Stimulated activated naive CD8-positive, alpha-beta T cell treated with anti-CD3 and anti-CD28 coated beads, Interleukin-15, amount 100 ng/mL, for 72 hours (primary cell): Measurements from ENCODE around the gene ADAM15.

ENCODE experiments used
- ATAC-seq: fragments of 150-1000 bp; cut with Tn5 transposase; 2 replicates; pipeline ENCODE4 v1.10.0; 2021; ENCODE audit warnings: mild to moderate bottlenecking, moderate library complexity
- DNase-seq, 2 donors: peaks; one replicate each; pipeline ENCODE4 v3.0.0; 2021 to 2022
- H3K27ac Mint-ChIP-seq, 2 donors: one replicate each; pipeline ENCODE4 v1.8.0; 2022; ENCODE audit warnings: mild to moderate bottlenecking in 2 of 2, mixed read lengths in 2 of 2, moderate library complexity in 2 of 2
- H3K27me3 Mint-ChIP-seq: one replicate; pipeline ENCODE4 v1.8.0; 2022; ENCODE audit warnings: mixed read lengths
- H3K4me1 Mint-ChIP-seq: one replicate; pipeline ENCODE4 v1.8.0; 2022; ENCODE audit warnings: mild to moderate bottlenecking, mixed read lengths
- H3K4me3 Mint-ChIP-seq, 2 donors: one replicate each; pipeline ENCODE4 v1.8.0; 2022; ENCODE audit warnings: mild to moderate bottlenecking in 2 of 2, mixed read lengths in 2 of 2, moderate library complexity in 1 of 2
- H3K9me3 Mint-ChIP-seq, 2 donors: one replicate each; pipeline ENCODE4 v1.8.0; 2022; ENCODE audit warnings: mixed read lengths in 2 of 2

The ADAM15 gene

DNA sequence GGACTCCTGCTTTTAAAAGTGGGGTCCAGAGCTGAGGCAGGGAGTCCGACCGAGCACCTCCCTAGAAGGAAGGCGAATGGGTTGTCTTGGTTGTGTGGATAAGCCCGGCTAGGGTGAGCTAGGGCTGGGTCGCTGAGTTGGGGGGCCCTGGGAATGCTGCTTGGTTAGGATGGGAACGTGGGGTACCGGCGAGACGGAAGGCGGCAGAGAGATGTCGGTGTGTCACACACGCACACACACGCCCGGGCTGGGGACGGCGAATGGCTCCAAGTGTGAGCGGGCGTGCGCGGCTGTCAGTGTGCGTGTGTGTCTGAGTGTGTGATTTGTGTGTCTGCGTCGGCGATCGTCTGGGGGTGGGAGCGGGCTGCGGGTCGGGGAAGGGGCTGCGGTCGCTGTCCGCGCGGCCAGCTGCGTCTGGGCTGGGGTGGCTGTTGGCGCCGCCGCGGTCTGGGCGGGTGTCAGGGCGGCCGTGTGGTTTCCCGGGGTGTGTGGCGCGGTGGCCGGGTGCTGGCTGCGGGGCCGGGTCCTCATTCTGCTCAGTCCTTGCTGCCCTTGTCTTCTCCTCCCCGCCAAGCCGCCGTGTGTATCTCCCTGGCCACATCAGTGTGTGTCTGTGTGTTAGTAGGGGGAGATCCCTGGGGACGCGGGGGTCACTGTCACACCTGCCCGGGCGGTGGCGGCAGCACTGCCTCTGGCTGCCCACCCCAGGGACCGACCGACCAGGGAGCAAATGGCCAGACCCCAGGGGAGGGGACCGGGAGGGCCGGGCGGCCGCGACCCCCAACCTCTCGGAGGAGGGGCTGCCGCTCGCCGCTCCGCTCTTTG, 28.6 kb downstream of the ADAM15 start:
- Mint-ChIP-seq H3K4me1 (peaks cover 61% of the 10 kb centered on the region), H3K27me3 (peaks cover 61% of the 10 kb centered on the region)
- peak; percentile 2 for ATAC-seq

GRCh38 chr1:155080312-155081228, 29.5 kb downstream of the ADAM15 start:
- ATAC-seq = no peak
- no peaks in the 10 kb centered on the region for H3K9me3 Mint-ChIP-seq
- H3K27me3 Mint-ChIP-seq = peaks cover 61% of the 10 kb centered on the region
- no peak overlapping the region for H3K27ac Mint-ChIP-seq
- DNase-seq = no peak
- H3K4me3 Mint-ChIP-seq = peak overlapping the region; percentile 18 to 67
- peaks cover 68% of the 10 kb centered on the region for H3K4me1 Mint-ChIP-seq

More for the DNA sequence above, 28.6 kb downstream of the ADAM15 start:
- no peaks in the 10 kb centered on the region for H3K9me3 Mint-ChIP-seq
- H3K4me3 Mint-ChIP-seq = peak overlapping the region; percentile 81 to 82
- H3K27ac Mint-ChIP-seq = no peak overlapping the region
- DNase-seq = no peak

DNA sequence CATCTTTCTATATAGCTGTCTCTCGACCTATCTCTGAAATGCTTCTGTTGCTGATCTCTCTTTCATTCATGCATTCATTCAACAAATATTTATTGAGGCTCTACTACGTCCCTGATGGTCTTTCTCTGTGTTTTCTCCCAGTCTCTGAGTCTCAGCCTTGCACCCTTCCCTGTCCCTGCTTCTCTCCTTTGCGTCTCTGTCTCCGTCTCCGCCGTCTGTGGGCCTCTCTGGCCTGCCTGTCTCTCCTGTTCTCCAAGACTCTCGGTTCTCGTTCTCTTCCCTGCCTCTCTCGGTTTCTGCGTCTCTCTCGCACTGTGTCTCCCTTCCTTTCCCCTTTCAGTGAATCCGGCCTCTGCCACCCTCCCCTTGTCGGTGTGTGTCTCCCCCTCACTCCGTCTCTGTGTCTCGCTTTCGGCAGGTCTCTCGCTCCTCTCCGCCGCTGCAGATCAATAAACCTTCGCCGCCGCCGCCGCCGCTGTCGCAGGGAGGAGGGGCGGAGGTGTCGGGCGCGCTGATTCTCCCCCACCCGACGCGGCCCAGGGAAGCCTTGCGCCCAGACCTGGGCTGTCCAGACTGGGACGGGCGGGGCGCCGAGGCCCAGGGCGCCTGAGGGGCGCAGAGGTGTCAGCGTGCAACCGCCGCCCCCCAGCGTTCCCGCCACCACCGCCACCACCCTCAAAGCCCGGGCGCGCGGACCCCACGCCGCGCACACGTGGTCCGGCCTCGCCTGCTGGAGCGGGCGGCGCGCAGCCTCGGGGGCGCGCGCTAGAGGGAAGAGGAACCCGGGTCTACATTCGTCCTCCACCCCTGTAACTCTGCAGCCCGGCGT, 30.6 kb downstream of the ADAM15 start:
- peaks cover 77% of the 10 kb centered on the region for H3K4me1 Mint-ChIP-seq
- H3K9me3 Mint-ChIP-seq = no peaks in the 10 kb centered on the region
- H3K27ac Mint-ChIP-seq = no peak overlapping the region
- ATAC-seq (no peak), DNase-seq (no peak)
- H3K4me3 Mint-ChIP-seq = peak overlapping the region; percentile 59 to 79
- H3K27me3 Mint-ChIP-seq = peaks cover 61% of the 10 kb centered on the region

- ATAC-seq (no peak), DNase-seq (no peak)
- peaks cover 82% of the 10 kb centered on the region for H3K4me1 Mint-ChIP-seq
- peak overlapping the region in 1 of 2 donors; percentile 90 for H3K27ac Mint-ChIP-seq
- H3K27me3 Mint-ChIP-seq = peaks cover 61% of the 10 kb centered on the region
- peak overlapping the region; percentile 42 to 79 for H3K4me3 Mint-ChIP-seq
- H3K9me3 Mint-ChIP-seq = no peaks in the 10 kb centered on the region
These were observed 31.4 kb downstream of the ADAM15 start for GRCh38 chr1:155082301-155083051.

DNA sequence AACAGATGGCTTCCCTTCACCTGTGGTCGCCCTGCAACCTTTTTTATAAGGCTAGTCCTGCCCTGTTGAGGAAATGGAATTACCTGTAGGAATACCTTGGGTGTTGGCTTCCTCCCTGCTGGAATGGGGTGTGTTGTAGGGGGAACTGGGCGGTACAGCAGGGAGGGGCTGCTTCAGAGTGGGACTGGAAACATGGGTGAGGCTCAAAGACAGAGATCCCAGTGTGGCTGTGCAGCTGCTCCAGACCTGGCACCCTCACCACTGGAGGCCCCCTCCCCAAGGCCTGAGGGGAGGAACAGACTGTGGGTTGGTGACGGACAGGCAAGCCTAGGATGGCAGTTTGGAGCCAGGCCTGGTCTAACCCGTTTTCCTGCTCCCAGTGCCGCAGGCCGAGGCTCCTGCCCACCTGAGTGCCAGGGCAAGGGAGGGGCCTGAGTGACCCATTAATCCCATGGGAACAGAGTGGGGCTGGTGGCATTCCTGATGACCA, 32.0 kb downstream of the ADAM15 start:
- no peak for DNase-seq
- H3K4me3 Mint-ChIP-seq = no peak overlapping the region
- ATAC-seq = no peak
- peaks cover 57% of the 10 kb centered on the region for H3K27me3 Mint-ChIP-seq
- H3K27ac Mint-ChIP-seq = no peak overlapping the region
- H3K4me1 Mint-ChIP-seq = peaks cover 80% of the 10 kb centered on the region
- H3K9me3 Mint-ChIP-seq = no peaks in the 10 kb centered on the region

DNA sequence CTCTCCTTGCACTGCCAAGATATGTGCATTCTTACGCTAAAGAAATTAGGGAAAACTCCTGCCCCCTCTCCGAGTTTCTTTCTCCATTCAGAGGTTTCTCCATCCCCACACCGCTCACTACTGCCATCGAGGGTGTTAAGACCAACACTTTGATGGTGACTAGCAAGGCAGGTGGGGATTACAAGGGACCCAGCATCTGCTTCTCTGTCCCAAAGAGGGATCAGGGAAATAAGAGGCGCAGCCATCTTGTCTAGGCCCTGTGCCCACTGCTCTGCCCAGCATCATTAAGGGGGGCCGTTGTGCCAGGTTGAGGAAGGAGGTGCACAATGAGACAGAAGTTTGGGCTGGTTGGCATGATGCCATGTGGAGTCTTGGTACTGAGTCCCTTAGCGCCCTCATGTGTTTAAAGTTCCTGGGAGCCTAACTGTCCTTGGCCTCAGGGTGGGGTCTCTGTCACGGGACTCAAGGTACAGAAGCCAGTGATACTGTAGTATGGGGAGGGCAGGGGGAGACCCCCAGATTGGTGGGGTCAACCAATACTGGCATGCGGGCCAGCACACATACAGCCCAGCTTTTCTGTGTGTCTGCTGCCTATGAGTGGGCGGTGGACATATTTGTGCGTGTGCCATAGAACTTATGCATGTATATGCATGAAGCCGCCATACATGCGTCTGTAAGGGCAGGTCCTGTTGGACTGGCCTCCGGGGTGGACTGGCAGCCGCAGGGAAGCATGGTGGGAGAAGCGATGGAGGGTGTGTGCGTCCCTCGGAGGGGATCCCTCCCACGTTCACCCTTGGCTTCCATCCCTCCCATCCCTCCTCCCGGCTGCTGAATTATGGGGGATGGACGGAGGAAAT, 33.0 kb downstream of the ADAM15 start:
- Mint-ChIP-seq H3K27ac (peak overlapping the region in 1 of 2 donors; percentile 69), H3K27me3 (peaks cover 50% of the 10 kb centered on the region), H3K4me3 (peak overlapping the region; percentile 88 to 98), H3K4me1 (peaks cover 74% of the 10 kb centered on the region), H3K9me3 (no peaks in the 10 kb centered on the region)
- ATAC-seq = no peak
- peak; percentile 49 to 54 for DNase-seq

DNA sequence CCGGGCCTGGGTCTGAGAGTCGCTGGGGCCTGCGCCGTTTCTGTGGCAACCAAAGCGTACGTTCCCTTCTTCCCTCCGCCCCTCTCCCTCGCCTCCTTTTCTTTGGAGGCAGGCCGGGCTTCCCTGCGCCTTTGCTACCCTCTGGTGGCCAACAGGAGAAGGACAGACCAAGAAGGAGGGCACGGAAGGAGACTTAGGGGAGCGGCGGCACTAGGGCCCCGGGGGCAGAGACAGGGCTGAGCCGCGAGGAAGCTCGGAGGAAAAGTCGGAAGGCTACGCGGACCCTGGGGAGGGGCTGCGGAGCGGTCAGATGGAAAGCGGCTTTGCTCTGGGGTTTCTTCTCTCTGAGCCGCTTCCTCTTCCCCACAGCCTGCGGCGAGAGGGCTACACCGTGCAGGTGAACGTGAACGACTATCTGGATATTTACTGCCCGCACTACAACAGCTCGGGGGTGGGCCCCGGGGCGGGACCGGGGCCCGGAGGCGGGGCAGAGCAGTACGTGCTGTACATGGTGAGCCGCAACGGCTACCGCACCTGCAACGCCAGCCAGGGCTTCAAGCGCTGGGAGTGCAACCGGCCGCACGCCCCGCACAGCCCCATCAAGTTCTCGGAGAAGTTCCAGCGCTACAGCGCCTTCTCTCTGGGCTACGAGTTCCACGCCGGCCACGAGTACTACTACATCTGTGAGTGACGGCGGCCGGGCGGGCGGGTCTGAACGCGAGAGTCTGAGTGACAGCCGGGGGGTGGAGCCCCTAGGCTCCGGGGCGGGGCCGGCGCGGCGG, 33.8 kb downstream of the ADAM15 start:
- H3K27ac Mint-ChIP-seq = peak overlapping the region; percentile 92 to 98
- ATAC-seq = peak; percentile 87
- no peaks in the 10 kb centered on the region for H3K9me3 Mint-ChIP-seq
- DNase-seq = peak; percentile 92 to 96
- peaks cover 66% of the 10 kb centered on the region for H3K4me1 Mint-ChIP-seq
- peak overlapping the region; percentile 88 to 98 for H3K4me3 Mint-ChIP-seq
- peaks cover 42% of the 10 kb centered on the region for H3K27me3 Mint-ChIP-seq

- Mint-ChIP-seq H3K27ac (peak overlapping the region; percentile 92 to 98), H3K4me1 (peaks cover 60% of the 10 kb centered on the region), H3K27me3 (peaks cover 37% of the 10 kb centered on the region), H3K4me3 (peak overlapping the region; percentile 88 to 98), H3K9me3 (no peaks in the 10 kb centered on the region)
- peak; percentile 79 for DNase-seq
- peak; percentile 54 for ATAC-seq
These were observed 34.5 kb downstream of the ADAM15 start for GRCh38 chr1:155085504-155086127.

GRCh38 chr1:155086128-155086741, 35.1 kb downstream of the ADAM15 start:
- Mint-ChIP-seq H3K9me3 (no peaks in the 10 kb centered on the region), H3K27ac (peak overlapping the region in 1 of 2 donors; percentile 74), H3K27me3 (peaks cover 33% of the 10 kb centered on the region), H3K4me1 (peaks cover 60% of the 10 kb centered on the region), H3K4me3 (peak overlapping the region; percentile 88 to 98)
- peak; percentile 25 for ATAC-seq
- DNase-seq = peak; percentile 84 to 91

DNA sequence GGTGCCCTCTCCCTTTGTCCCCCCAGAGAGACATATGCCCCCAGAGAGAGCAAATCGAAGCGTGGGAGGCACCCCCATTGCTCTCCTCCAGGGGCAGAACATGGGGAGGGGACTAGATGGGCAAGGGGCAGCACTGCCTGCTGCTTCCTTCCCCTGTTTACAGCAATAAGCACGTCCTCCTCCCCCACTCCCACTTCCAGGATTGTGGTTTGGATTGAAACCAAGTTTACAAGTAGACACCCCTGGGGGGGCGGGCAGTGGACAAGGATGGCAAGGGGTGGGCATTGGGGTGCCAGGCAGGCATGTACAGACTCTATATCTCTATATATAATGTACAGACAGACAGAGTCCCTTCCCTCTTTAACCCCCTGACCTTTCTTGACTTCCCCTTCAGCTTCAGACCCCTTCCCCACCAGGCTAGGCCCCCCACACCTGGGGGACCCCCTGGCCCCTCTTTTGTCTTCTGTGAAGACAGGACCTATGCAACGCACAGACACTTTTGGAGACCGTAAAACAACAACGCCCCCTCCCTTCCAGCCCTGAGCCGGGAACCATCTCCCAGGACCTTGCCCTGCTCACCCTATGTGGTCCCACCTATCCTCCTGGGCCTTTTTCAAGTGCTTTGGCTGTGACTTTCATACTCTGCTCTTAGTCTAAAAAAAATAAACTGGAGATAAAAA, 35.9 kb downstream of the ADAM15 start:
- ATAC-seq (no peak), DNase-seq (no peak)
- Mint-ChIP-seq H3K27ac (no peak overlapping the region), H3K4me1 (peaks cover 60% of the 10 kb centered on the region), H3K9me3 (no peaks in the 10 kb centered on the region), H3K27me3 (peaks cover 25% of the 10 kb centered on the region), H3K4me3 (no peak overlapping the region)

- Mint-ChIP-seq H3K27me3 (peaks cover 14% of the 10 kb centered on the region), H3K4me1 (peaks cover 28% of the 10 kb centered on the region), H3K9me3 (no peaks in the 10 kb centered on the region), H3K4me3 (peak overlapping the region in 1 of 2 donors; percentile 35), H3K27ac (peak overlapping the region in 1 of 2 donors; percentile 25)
- peak; percentile 76 for ATAC-seq
- DNase-seq = peak; percentile 78 to 80
These were observed 40.2 kb downstream of the ADAM15 start for GRCh38 chr1:155091071-155092051.
